WI38 (cell line): ENCODE measurements around the gene ANKK1.

ENCODE experiments used
- H3K4me3 ChIP-seq: 2 replicates; pipeline ENCODE4 v1.5.1; 2011; ENCODE audit warnings: low read depth, mild to moderate bottlenecking, control low read depth, low read length
- CTCF ChIP-seq: IDR thresholded peaks from 2 replicates; pipeline ENCODE4 v1.5.1; 2012; ENCODE audit warnings: low read depth, mild to moderate bottlenecking, control low read depth, low read length

Gene ANKK1

GRCh38 chr11:113398669-113399430 is 11.3 kb downstream of the ANKK1 start:
- no peak for TF ChIP-seq CTCF
- H3K4me3 ChIP-seq: no peak overlapping the region

GRCh38 chr11:113400631-113401230 is 13.2 kb downstream of the ANKK1 start:
- no peak for TF ChIP-seq CTCF
- no peak overlapping the region for H3K4me3 ChIP-seq

GRCh38 chr11:113401718-113402117 is 14.1 kb downstream of the ANKK1 start:
- no peak overlapping the region for H3K4me3 ChIP-seq
- no peak for TF ChIP-seq CTCF

GRCh38 chr11:113404859-113405430 is 17.4 kb downstream of the ANKK1 start:
- no peak for TF ChIP-seq CTCF
- H3K4me3 ChIP-seq: no peak overlapping the region

- H3K4me3 ChIP-seq: no peak overlapping the region
- no peak for TF ChIP-seq CTCF
Observed at GRCh38 chr11:113405724-113406478, 18.3 kb downstream of the ANKK1 start.

- TF ChIP-seq CTCF: no peak
- no peak overlapping the region for H3K4me3 ChIP-seq
Observed at GRCh38 chr11:113407163-113407562, 19.6 kb downstream of the ANKK1 start.
